ENCODE results near the gene DNAH17. TPM values are rescaled to one million over a fixed set of nuclear protein-coding genes. Genes with fewer than 3 reads are reported as not detected.

DNAH17 gene
- total RNA-seq, 1 experiment from 2014 or later: 0.69 TPM

- H3K27me3 ChIP-seq (ENCODE audit: insufficient read depth, low read length): peaks cover 12% of the 10 kb centered on the region; the same call in 1 of the 2 replicates
- ATAC-seq: peak; percentile 96
These were observed 17.3 kb downstream of the DNAH17 start for GRCh38 chr17:78559749-78560368.

More at GRCh38 chr17:78559749-78560368, 17.3 kb downstream of the DNAH17 start:
- intact Hi-C loops (cut with micrococcal nuclease): no loop called here
- H3K27ac ChIP-seq (ENCODE audit: low read depth, low read length): no peak overlapping the region
- H3K4me1 ChIP-seq (ENCODE audit: control insufficient read depth in 1 of 2, insufficient read depth in 2 of 2, low read length in 2 of 2): peaks cover 3 to 14% of the 10 kb centered on the region in 2 experiments; a peak in 3 of 4 replicates
- peak; percentile 57 for DNase-seq (ENCODE audit: low read depth, low spot score)
- H3K9me2 ChIP-seq (ENCODE audit: insufficient read depth): no peaks in the 10 kb centered on the region
- H3K4me3 ChIP-seq (replicated peaks in 1 of 2; ENCODE audit: low read depth in 1 of 2, low read length in 2 of 2): no peak overlapping the region
- no peaks in the 10 kb centered on the region for H3K36me3 ChIP-seq (ENCODE audit: control insufficient read depth in 1 of 2, insufficient read depth in 2 of 2, low read length in 2 of 2)
- H3K9me3 ChIP-seq (ENCODE audit: control insufficient read depth in 1 of 2, insufficient read depth in 1 of 2, low read depth in 1 of 2, low read length in 2 of 2): no peaks in the 10 kb centered on the region
- CTCF ChIA-PET: interaction anchor here (0.6 to 3.2 kb wide), 13 partner anchors 9 to 177 kb away, joined by 3 to 20 read pairs (median 3); no protein-coding TSS in a partner anchor
- no peaks in the 10 kb centered on the region for H4K20me1 ChIP-seq (ENCODE audit: insufficient read depth)
- no peaks in the 10 kb centered on the region for H3K79me2 ChIP-seq (ENCODE audit: insufficient read depth, low read length)
- TF ChIP-seq, protein P1, sequence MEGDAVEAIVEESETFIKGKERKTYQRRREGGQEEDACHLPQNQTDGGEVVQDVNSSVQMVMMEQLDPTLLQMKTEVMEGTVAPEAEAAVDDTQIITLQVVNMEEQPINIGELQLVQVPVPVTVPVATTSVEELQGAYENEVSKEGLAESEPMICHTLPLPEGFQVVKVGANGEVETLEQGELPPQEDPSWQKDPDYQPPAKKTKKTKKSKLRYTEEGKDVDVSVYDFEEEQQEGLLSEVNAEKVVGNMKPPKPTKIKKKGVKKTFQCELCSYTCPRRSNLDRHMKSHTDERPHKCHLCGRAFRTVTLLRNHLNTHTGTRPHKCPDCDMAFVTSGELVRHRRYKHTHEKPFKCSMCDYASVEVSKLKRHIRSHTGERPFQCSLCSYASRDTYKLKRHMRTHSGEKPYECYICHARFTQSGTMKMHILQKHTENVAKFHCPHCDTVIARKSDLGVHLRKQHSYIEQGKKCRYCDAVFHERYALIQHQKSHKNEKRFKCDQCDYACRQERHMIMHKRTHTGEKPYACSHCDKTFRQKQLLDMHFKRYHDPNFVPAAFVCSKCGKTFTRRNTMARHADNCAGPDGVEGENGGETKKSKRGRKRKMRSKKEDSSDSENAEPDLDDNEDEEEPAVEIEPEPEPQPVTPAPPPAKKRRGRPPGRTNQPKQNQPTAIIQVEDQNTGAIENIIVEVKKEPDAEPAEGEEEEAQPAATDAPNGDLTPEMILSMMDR (IDR thresholded peaks at IDR 0.05 in 2 of 3, conservative IDR thresholded peaks at IDR 0.05 in 1 of 3; ENCODE audit: borderline replicate concordance in 1 of 3, insufficient read depth in 1 of 3, low read depth in 2 of 3, low read length in 2 of 3): peak; percentile 69 to 87 (median 78); a peak in 5 of 6 replicates
- peak; percentile 61; the same call in 1 of the 2 replicates for TF ChIP-seq MAX (IDR thresholded peaks at IDR 0.05)
- TF ChIP-seq EZH2phosphoT487 (IDR thresholded peaks at IDR 0.05; ENCODE audit: borderline replicate concordance): no peak
- TF ChIP-seq YY1 (IDR thresholded peaks at IDR 0.05; ENCODE audit: extremely low read depth, insufficient replicate concordance, low read depth, low read length): no peak
- TF ChIP-seq POLR2A (IDR thresholded peaks at IDR 0.05; ENCODE audit: borderline replicate concordance, extremely low read depth, insufficient read depth, insufficient read length): no peak
- no peak for TF ChIP-seq REST (IDR thresholded peaks at IDR 0.05; ENCODE audit: low read depth)
- peak; percentile 86 for TF ChIP-seq TCF7L2 (IDR thresholded peaks at IDR 0.05; ENCODE audit: borderline replicate concordance, extremely low read depth, insufficient read depth, insufficient read length)
- no peak for TF ChIP-seq ZBTB33 (IDR thresholded peaks at IDR 0.05; ENCODE audit: extremely low read depth, insufficient replicate concordance, low read length)
- TF ChIP-seq RAD21 (IDR thresholded peaks at IDR 0.05; ENCODE audit: low read depth): peak; percentile 69
- TF ChIP-seq JUND (IDR thresholded peaks at IDR 0.05): no peak
- TF ChIP-seq CEBPB (IDR thresholded peaks at IDR 0.05; ENCODE audit: low read depth): no peak
- TF ChIP-seq, protein P2, sequence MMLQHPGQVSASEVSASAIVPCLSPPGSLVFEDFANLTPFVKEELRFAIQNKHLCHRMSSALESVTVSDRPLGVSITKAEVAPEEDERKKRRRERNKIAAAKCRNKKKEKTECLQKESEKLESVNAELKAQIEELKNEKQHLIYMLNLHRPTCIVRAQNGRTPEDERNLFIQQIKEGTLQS (IDR thresholded peaks at IDR 0.05): no peak
- no peak for TF ChIP-seq ZNF274 (IDR thresholded peaks at IDR 0.05; ENCODE audit: low read depth, low read length)
- TF ChIP-seq SIN3A (IDR thresholded peaks at IDR 0.05; ENCODE audit: low read depth): no peak
- RAD21 ChIA-PET (ENCODE audit: low non-redundant PET in 1 of 2, low total read pairs in 2 of 2, uncharacterized antibody in 2 of 2, unreplicated experiment in 2 of 2): interaction anchor here in 1 of 2 experiments (1.7 kb wide), 1 partner anchor 63 kb away, joined by 7 read pairs; no protein-coding TSS in a partner anchor
- BruUV-seq (replicated peaks): no TSS peak
- POLR2A ChIA-PET: no interaction called here
- no peak overlapping the region for H3K9ac ChIP-seq (ENCODE audit: low read length)
- H2AFZ ChIP-seq (ENCODE audit: low read depth, low read length, poor library complexity, severe bottlenecking): peak overlapping the region; percentile 15
- H3K4me2 ChIP-seq (ENCODE audit: low read length): peak overlapping the region; percentile 37

Measured in HCT116 (cell line).